Central memory CD8-positive, alpha-beta T cell (primary cell): ENCODE results near the gene GFRA1.
"Not testable (repeated sequence)": the region's sequence is repeated elsewhere in the genome, so short reads cannot be mapped to it uniquely, and the experiment has no call there.

Source experiments
- ATAC-seq: fragments of 150-1000 bp; cut with Tn5 transposase; replicated peaks from 2 replicates; pipeline ENCODE4 v1.10.0; 2022; ENCODE audit warnings: mild to moderate bottlenecking, moderate FRiP score, moderate number of reproducible peaks; ENCODE audit not compliant: poor library complexity, severe bottlenecking; ENCODE audit errors: extremely low read depth
- DNase-seq, 2 donors: peaks; one replicate each; pipeline ENCODE4 v3.0.0; 2021; ENCODE audit warnings: low spot score in 2 of 2
- H3K27ac Mint-ChIP-seq: one replicate; pipeline ENCODE4 v1.8.0; 2022; ENCODE audit warnings: low read depth, mild to moderate bottlenecking, moderate library complexity, mixed read lengths
- H3K27me3 Mint-ChIP-seq: one replicate; pipeline ENCODE4 v1.8.0; 2022; ENCODE audit warnings: mixed read lengths
- H3K36me3 Mint-ChIP-seq: one replicate; pipeline ENCODE4 v1.8.0; 2022; ENCODE audit warnings: mild to moderate bottlenecking, moderate library complexity, mixed read lengths; ENCODE audit not compliant: insufficient read depth
- H3K4me1 Mint-ChIP-seq: one replicate; pipeline ENCODE4 v1.8.0; 2022; ENCODE audit warnings: mixed read lengths
- H3K4me3 Mint-ChIP-seq: one replicate; pipeline ENCODE4 v1.8.0; 2022; ENCODE audit warnings: mild to moderate bottlenecking, moderate library complexity, mixed read lengths
- H3K9me3 Mint-ChIP-seq: one replicate; pipeline ENCODE4 v1.8.0; 2022; ENCODE audit warnings: mixed read lengths

The GFRA1 gene

DNA sequence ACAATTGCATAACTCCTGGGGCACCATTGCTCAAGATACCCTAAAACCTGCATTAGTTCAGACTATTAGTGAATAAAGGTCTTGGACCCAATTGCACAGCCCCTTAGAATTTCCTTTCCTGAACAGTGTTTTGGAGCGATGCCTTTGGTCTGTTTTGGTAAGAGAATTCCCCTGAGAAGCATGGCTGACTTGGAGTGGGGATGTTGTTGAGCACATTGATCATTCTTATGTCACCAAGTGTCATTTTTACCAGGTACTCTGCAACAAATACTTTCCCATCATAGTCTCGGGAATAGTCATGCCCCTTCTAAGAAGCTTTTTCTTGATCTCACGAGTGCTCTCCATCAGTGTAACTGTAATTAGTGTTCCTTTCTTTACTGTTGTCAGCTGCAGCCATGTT is 229.7 kb downstream of the GFRA1 start:
- DNase-seq (no peak), ATAC-seq (no peak)
- Mint-ChIP-seq H3K9me3 (peaks cover 24% of the 10 kb centered on the region), H3K27ac (no peak overlapping the region), H3K4me3 (no peak overlapping the region), H3K36me3 (no peaks in the 10 kb centered on the region), H3K27me3 (no peaks in the 10 kb centered on the region), H3K4me1 (no peaks in the 10 kb centered on the region)

DNA sequence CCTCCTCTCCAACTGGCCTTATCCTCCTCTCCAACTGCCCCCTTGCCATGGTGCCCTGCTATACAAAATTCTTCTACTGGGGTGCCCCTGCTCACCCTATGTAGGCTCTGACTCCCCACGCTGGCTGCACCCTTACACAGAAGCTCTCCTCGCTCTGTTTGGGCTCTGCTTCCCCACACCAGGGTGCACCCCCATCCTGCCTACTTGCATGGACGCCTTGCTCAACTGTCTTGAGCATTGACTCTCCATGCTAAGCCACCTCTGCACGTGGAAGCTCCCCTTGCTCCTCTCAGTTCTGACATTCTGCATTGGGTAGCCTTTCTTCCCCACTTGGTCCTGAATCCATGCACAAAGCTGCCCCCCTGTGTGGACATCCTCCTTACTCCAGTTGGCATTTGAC is 231.1 kb downstream of the GFRA1 start:
- Mint-ChIP-seq H3K9me3 (peaks cover 31% of the 10 kb centered on the region), H3K4me1 (no peaks in the 10 kb centered on the region), H3K27me3 (no peaks in the 10 kb centered on the region), H3K36me3 (no peaks in the 10 kb centered on the region), H3K4me3 (no peak overlapping the region), H3K27ac (no peak overlapping the region)
- no peak for ATAC-seq
- DNase-seq, result no peak

DNA sequence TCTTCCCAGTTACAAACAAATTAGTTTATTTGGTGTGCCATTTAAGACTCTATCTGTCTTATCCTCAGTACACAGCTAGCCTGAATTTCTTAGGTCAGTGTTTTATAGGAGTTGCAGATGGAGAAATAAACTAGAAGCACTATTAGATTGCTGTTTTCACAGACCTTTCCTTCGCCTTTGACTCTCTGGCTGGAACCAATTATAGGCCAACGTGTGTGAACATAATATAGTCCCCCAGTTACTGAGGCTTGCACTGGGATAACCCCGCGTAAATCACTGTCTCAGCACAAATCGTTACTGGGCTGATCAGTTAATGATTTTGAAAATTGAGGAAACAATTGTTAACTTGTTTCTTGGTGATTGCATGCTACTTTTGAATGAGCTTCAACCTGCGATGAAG is 233.4 kb downstream of the GFRA1 start:
- H3K27me3 Mint-ChIP-seq, result no peaks in the 10 kb centered on the region
- ATAC-seq, result no peak
- no peak overlapping the region for H3K27ac Mint-ChIP-seq
- H3K4me1 Mint-ChIP-seq, result no peaks in the 10 kb centered on the region
- no peak for DNase-seq
- no peaks in the 10 kb centered on the region for H3K36me3 Mint-ChIP-seq
- peaks cover 31% of the 10 kb centered on the region for H3K9me3 Mint-ChIP-seq
- H3K4me3 Mint-ChIP-seq, result no peak overlapping the region

DNA sequence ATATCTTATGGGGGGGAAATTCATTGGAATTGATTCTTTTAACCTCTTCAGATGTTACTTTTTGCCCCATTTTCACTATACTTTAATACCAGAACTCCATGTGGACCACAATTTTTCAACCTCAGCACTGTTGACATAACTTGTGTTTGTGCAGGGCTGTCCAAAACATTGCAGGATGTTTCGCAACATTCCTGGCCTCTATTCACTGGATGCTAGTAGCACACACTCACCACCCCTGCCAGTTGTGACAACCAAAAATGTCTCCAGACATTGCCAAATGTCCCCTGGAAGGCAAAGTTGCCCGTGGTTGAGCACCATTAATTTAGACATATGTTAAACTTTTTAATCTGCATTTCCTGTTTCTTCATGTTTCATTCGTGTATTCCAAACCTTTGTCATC is 234.7 kb downstream of the GFRA1 start:
- H3K9me3 Mint-ChIP-seq, result peaks cover 30% of the 10 kb centered on the region
- no peak overlapping the region for H3K4me3 Mint-ChIP-seq
- no peak for ATAC-seq
- H3K27ac Mint-ChIP-seq, result no peak overlapping the region
- no peaks in the 10 kb centered on the region for H3K4me1 Mint-ChIP-seq
- no peaks in the 10 kb centered on the region for H3K36me3 Mint-ChIP-seq
- no peak for DNase-seq
- no peaks in the 10 kb centered on the region for H3K27me3 Mint-ChIP-seq

DNA sequence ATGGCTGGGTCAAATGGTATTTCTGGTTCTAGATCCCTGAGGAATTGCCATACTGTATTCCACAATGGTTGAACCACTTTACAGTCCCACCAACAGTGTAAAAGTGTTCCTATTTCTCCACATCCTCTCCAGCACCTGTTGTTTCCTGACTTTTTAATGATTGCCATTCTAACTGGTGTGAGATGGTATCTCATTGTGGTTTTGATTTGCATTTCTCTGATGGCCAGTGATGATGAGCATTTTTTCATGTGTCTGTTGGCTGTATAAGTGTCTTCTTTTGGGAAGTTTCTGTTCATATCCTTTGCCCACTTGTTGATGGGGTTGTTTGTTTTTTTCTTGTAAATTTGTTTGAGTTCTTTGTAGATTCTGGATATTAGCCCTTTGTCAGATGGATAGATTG is 237.6 kb downstream of the GFRA1 start:
- not testable (repeated sequence) for H3K27ac Mint-ChIP-seq, H3K36me3 Mint-ChIP-seq, ATAC-seq, H3K4me3 Mint-ChIP-seq, DNase-seq, H3K27me3 Mint-ChIP-seq, H3K4me1 Mint-ChIP-seq
- peaks cover 38% of the 10 kb centered on the region for H3K9me3 Mint-ChIP-seq

DNA sequence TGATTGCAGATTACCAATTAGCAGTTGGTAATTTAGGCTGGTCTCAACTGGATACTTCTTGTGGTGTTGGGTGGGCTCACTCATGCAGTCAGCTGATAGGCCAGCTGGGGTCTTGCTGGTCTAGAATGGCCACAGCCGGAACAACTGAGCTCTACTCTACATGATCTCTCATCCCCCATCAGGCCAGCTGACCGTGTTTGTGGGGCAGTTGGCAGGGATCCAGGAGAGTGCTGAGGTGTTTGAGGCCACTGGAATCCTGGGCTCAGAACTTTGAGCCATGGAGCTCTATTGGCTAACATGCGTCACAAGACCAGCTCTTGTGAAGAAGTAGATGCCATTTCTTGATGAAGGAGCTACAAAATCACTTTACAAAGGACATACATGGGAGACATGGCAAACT is 242.4 kb downstream of the GFRA1 start:
- ATAC-seq, result no peak
- H3K27ac Mint-ChIP-seq, result no peak overlapping the region
- peaks cover 36% of the 10 kb centered on the region for H3K9me3 Mint-ChIP-seq

DNA sequence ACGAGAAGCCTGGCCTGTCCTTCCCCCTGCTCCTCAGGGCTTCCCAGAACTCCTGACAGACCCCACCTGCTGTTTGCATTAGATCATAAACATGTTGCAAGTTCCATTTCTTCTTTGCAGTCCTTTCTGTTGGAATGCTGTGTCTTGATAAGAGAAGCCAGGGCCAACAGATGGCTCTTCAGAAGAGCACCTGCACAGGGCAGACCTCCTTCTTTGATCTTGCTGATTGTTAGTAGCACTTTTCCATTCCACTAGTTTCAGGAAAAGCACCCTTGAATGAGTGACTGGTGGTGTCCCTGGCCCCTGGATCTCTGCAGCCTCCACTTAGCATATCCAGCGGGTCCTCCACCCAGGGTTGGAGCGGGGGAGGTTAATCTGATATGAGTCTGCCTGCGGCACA is 243.2 kb downstream of the GFRA1 start:
- ATAC-seq, result no peak
- no peaks in the 10 kb centered on the region for H3K4me1 Mint-ChIP-seq
- no peak overlapping the region for H3K4me3 Mint-ChIP-seq
- no peaks in the 10 kb centered on the region for H3K36me3 Mint-ChIP-seq
- H3K9me3 Mint-ChIP-seq, result peaks cover 36% of the 10 kb centered on the region
- no peak overlapping the region for H3K27ac Mint-ChIP-seq
- H3K27me3 Mint-ChIP-seq, result no peaks in the 10 kb centered on the region
- no peak for DNase-seq

More for the DNA sequence above, 242.4 kb downstream of the GFRA1 start:
- H3K4me3 Mint-ChIP-seq, result no peak overlapping the region
- no peak for DNase-seq
- H3K36me3 Mint-ChIP-seq, result no peaks in the 10 kb centered on the region
- no peaks in the 10 kb centered on the region for H3K4me1 Mint-ChIP-seq
- H3K27me3 Mint-ChIP-seq, result no peaks in the 10 kb centered on the region

DNA sequence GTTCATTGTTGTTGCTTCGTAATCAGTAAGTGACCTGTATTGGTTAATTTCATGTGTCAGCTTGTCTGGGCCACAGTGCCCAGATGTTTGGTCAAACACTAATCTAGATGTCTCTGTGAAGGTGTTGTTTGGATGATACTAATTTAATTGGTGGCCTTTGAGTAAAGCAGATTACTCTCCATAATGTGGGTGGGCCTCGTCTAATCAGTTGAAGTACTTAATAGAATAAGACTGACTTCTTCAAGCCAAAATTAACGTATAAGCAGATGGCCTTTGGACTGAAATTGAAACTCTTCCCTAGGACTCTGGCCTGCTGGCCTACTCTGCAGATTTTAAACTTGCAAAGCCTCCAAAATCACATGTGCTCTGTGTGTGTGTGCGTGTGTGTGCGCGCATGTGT is 245.7 kb downstream of the GFRA1 start:
- Mint-ChIP-seq H3K4me1 (no peaks in the 10 kb centered on the region), H3K9me3 (peaks cover 21% of the 10 kb centered on the region), H3K27ac (no peak overlapping the region), H3K36me3 (no peaks in the 10 kb centered on the region), H3K27me3 (no peaks in the 10 kb centered on the region), H3K4me3 (no peak overlapping the region)
- DNase-seq (no peak), ATAC-seq (no peak)

DNA sequence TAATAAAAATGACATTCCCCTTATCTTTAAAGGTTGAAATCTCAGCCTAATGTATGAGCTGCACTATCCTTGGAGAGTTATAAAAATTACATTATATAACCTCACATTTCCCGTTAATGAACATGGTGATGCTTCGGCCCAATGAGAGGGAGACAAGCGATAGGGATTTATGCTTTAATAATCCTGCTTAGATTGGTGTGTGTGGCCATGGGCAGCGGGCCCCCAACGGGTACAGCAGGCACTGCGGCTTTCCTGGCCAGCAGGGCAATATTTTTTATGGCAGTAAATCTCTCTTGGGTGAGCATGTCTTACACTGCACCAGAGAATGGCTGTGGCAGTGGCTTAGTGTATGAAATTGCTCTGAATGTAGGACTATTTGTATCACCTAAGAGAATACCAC is 246.3 kb downstream of the GFRA1 start:
- no peaks in the 10 kb centered on the region for H3K4me1 Mint-ChIP-seq
- no peaks in the 10 kb centered on the region for H3K36me3 Mint-ChIP-seq
- H3K4me3 Mint-ChIP-seq, result no peak overlapping the region
- DNase-seq (no peak), ATAC-seq (no peak)
- H3K9me3 Mint-ChIP-seq, result peaks cover 19% of the 10 kb centered on the region
- H3K27me3 Mint-ChIP-seq, result no peaks in the 10 kb centered on the region
- no peak overlapping the region for H3K27ac Mint-ChIP-seq

DNA sequence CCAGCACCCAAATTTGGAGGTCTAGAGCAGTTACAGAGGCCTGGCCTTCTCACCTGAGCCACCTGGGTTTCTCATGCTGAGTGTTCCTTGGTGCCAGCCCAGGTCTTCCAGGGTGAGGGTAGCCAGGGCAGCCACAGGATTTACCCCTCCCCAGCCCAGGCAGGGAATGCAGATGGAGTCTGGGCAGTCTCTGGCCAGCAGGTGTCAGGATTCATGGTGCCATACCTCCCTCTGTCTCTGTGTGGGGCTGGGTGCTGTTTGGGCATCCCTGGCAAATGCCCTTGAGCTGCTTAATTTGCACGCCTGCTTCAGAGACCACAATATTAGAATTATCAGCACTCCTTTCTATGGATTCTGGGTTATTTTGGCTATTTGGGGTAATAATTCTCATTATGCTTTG is 246.7 kb downstream of the GFRA1 start:
- Mint-ChIP-seq H3K36me3 (no peaks in the 10 kb centered on the region), H3K4me3 (no peak overlapping the region)
- no peak for DNase-seq

DNA sequence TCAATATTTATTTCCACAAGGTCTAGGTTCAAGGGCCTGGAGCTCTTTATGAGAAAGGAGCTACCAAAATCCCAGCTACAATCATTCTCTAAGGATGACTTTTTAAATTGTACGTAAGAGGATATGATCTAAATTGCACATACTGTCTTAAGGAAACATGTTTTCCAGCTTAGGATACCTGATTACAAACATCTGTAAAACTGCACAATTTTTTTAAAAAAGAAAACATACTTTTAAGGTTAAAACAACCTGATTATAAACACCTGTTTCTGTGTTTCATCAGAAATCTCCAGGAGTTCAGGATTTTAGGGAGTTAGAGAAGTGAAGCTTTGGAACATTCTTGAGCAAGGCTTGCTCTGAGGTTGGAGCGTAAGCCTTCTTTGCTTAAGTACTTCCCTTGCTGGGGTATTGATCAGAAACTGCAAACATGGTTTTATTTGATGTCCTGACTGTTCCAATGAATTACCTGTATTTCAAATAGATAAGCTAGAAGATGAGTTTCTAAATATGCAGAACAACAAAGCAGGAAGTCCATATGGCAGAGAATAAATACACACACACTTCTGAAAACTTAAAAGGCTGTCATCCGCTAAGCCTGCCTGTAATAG is 248.6 kb downstream of the GFRA1 start:
- H3K36me3 Mint-ChIP-seq, result no peaks in the 10 kb centered on the region
- peaks cover 17% of the 10 kb centered on the region for H3K9me3 Mint-ChIP-seq
- H3K4me3 Mint-ChIP-seq, result no peak overlapping the region
- no peaks in the 10 kb centered on the region for H3K4me1 Mint-ChIP-seq
- no peak overlapping the region for H3K27ac Mint-ChIP-seq
- DNase-seq (no peak), ATAC-seq (no peak)
- H3K27me3 Mint-ChIP-seq, result no peaks in the 10 kb centered on the region

More for the DNA sequence above, 246.7 kb downstream of the GFRA1 start:
- Mint-ChIP-seq H3K9me3 (peaks cover 18% of the 10 kb centered on the region), H3K4me1 (no peaks in the 10 kb centered on the region), H3K27ac (no peak overlapping the region), H3K27me3 (no peaks in the 10 kb centered on the region)
- no peak for ATAC-seq

DNA sequence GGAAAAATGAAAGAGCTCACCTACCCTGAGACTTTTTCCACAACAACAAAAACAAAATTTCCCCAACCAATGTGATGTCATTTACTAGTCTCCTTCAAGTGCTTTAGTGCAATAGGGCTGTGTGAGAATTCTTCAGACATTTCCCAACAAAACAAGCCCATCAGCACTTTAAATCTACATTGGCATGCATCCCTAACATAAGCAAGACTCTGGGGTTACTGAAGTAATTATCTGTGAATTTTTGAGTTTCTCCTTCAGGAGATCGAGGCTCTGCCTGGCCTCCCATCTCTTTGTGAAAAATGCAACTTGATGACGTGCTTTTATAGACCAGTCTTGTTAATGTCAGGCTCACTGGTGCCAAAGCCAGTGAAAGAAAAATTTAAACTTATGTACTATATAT is 255.6 kb downstream of the GFRA1 start:
- no peak for DNase-seq
- Mint-ChIP-seq H3K27me3 (no peaks in the 10 kb centered on the region), H3K4me3 (no peak overlapping the region), H3K4me1 (no peaks in the 10 kb centered on the region), H3K9me3 (peaks cover 28% of the 10 kb centered on the region), H3K27ac (no peak overlapping the region), H3K36me3 (no peaks in the 10 kb centered on the region)
- no peak for ATAC-seq

DNA sequence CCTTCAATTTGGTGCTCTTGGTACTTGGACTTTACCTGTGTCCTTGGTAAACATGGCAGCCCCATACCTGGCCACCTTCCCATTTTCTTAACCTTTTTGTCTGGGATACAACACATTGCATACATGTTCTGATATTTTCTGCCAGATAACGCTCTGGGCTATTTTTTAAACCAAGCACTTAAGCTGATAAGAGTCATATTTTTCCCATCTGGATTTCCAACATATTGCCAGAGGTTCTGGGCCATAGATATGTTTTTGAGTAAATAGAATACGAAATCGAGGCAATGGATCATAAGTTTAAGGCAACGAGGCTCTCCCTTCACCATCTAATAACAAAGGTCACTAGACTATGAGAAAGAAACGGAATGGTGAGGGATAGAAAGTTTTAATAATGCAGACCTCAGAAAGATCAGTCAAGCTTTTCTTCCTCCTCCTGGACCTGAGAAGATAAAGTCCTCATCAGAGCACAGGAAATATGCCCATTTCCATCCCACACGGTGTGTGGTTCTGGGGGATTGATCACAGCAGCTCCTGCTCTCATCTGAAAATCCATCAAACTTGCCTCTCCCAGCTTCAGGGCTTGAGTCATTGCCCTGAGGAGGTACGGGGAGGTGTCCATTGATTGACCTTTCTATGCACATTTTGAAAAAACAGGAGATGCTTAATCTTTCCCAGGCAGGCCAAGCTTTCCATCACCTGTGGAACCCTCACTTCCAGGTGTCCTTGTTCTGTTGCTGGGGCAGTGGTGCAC is 257.2 kb downstream of the GFRA1 start:
- ATAC-seq, result no peak
- no peaks in the 10 kb centered on the region for H3K27me3 Mint-ChIP-seq
- peaks cover 19% of the 10 kb centered on the region for H3K9me3 Mint-ChIP-seq
- H3K4me3 Mint-ChIP-seq, result no peak overlapping the region
- H3K27ac Mint-ChIP-seq, result no peak overlapping the region
- no peak for DNase-seq
- no peaks in the 10 kb centered on the region for H3K36me3 Mint-ChIP-seq
- H3K4me1 Mint-ChIP-seq, result no peaks in the 10 kb centered on the region
